Activated B cell treated with CpG ODN at 0.5 μM for 24 hours (primary cell): Measurements from ENCODE around the gene LNX2. TPM values are rescaled to one million over a fixed set of nuclear protein-coding genes. Genes with fewer than 3 reads are reported as not detected.

Experiments used
- ATAC-seq: fragments of 200-7000 bp; cut with Tn5 transposase; one replicate; pipeline ENCODE4 v1.10.0; 2021; ENCODE audit warnings: low read depth, mild to moderate bottlenecking, moderate library complexity
- CTCF ChIA-PET: fragments of 350-600 bp; sonication (Branson Sonifier 250); formaldehyde crosslinking; loops from one replicate; lab custom pipeline; 2021; ENCODE audit warnings: antibody characterized with exemption; lab: Charles Lee
- POLR2A ChIA-PET: fragments of 350-600 bp; sonication (Branson Sonifier 250); formaldehyde crosslinking; loops from one replicate; lab custom pipeline; 2021; ENCODE audit warnings: antibody characterized with exemption; lab: Charles Lee
- DNase-seq: peaks from one replicate; pipeline ENCODE4 v3.0.0; 2022
- H3K27ac Mint-ChIP-seq: one replicate; pipeline ENCODE4 v1.8.0; 2020; ENCODE audit warnings: mixed read lengths
- H3K27me3 Mint-ChIP-seq: one replicate; pipeline ENCODE4 v1.8.0; 2021; ENCODE audit warnings: mixed read lengths
- H3K36me3 Mint-ChIP-seq: one replicate; pipeline ENCODE4 v1.8.0; 2021; ENCODE audit warnings: low read depth, mixed read lengths
- H3K4me1 Mint-ChIP-seq: one replicate; pipeline ENCODE4 v1.8.0; 2021; ENCODE audit warnings: mixed read lengths
- H3K4me3 Mint-ChIP-seq: one replicate; pipeline ENCODE4 v1.8.0; 2020; ENCODE audit warnings: mild to moderate bottlenecking, mixed read lengths
- H3K9me3 Mint-ChIP-seq: one replicate; pipeline ENCODE4 v1.8.0; 2020; ENCODE audit warnings: mixed read lengths
- CTCF ChIP-seq: fragments of 200-600 bp; IDR thresholded peaks from one replicate; pipeline ENCODE4 v1.8.0; 2022; ENCODE audit warnings: antibody characterized with exemption, mild to moderate bottlenecking
- intact Hi-C: fragments of 100-400 bp; cut with micrococcal nuclease; formaldehyde crosslinking; loops from one replicate; pipeline ENCODE4 v1.15.1; 2024
- total RNA-seq: library from RNA; stranded (reverse); gene quantifications from 2 replicates; pipeline ENCODE4 v1.2.3, GENCODE V29; 2022

The LNX2 gene
- total RNA-seq, 1 donor from 2014 or later = 7.1 TPM

GRCh38 chr13:27592865-27593264 lies 27.5 kb downstream of the LNX2 start:
- POLR2A ChIA-PET = no interaction called here
- no peak for ATAC-seq

GRCh38 chr13:27588405-27588804 lies 31.9 kb downstream of the LNX2 start:
- TF ChIP-seq CTCF = no peak
- POLR2A ChIA-PET = no interaction called here
- peaks cover 5% of the 10 kb centered on the region for H3K9me3 Mint-ChIP-seq
- ATAC-seq (no peak), DNase-seq (no peak)
- no peak overlapping the region for H3K27ac Mint-ChIP-seq
- intact Hi-C loops = no loop called here
- H3K36me3 Mint-ChIP-seq = peaks cover 4% of the 10 kb centered on the region
- no peak overlapping the region for H3K4me3 Mint-ChIP-seq
- H3K4me1 Mint-ChIP-seq = peaks cover 17% of the 10 kb centered on the region
- CTCF ChIA-PET = interaction anchor here (1.5 kb wide), 1 partner anchor 238 kb away, joined by 3 read pairs; no protein-coding TSS in a partner anchor
- H3K27me3 Mint-ChIP-seq = no peaks in the 10 kb centered on the region

More at GRCh38 chr13:27592865-27593264, 27.5 kb downstream of the LNX2 start:
- Mint-ChIP-seq H3K4me3 (no peak overlapping the region), H3K27me3 (no peaks in the 10 kb centered on the region), H3K36me3 (peaks cover 4% of the 10 kb centered on the region), H3K9me3 (peaks cover 5% of the 10 kb centered on the region), H3K27ac (no peak overlapping the region), H3K4me1 (no peaks in the 10 kb centered on the region)
- DNase-seq = no peak
- CTCF ChIA-PET = no interaction called here
- intact Hi-C loops = no loop called here
- no peak for TF ChIP-seq CTCF

- ATAC-seq (no peak), DNase-seq (no peak)
- peaks cover 17% of the 10 kb centered on the region for H3K4me1 Mint-ChIP-seq
- TF ChIP-seq CTCF = no peak
- H3K36me3 Mint-ChIP-seq = peaks cover 4% of the 10 kb centered on the region
- H3K4me3 Mint-ChIP-seq = no peak overlapping the region
- intact Hi-C loops = loop anchor here (2.0 kb wide), 1 partner anchor 20 kb away; no protein-coding TSS in a partner anchor
- ChIA-PET CTCF (no interaction called here), POLR2A (no interaction called here)
- no peaks in the 10 kb centered on the region for H3K27me3 Mint-ChIP-seq
- H3K27ac Mint-ChIP-seq = no peak overlapping the region
- H3K9me3 Mint-ChIP-seq = peaks cover 5% of the 10 kb centered on the region
Measured at GRCh38 chr13:27587095-27587746, 33.1 kb downstream of the LNX2 start.

- no peaks in the 10 kb centered on the region for H3K27me3 Mint-ChIP-seq
Measured at GRCh38 chr13:27583645-27584044, 36.7 kb downstream of the LNX2 start.

More at GRCh38 chr13:27583645-27584044, 36.7 kb downstream of the LNX2 start:
- Mint-ChIP-seq H3K36me3 (peaks cover 17% of the 10 kb centered on the region), H3K9me3 (peaks cover 5% of the 10 kb centered on the region), H3K4me3 (no peak overlapping the region), H3K4me1 (peaks cover 20% of the 10 kb centered on the region), H3K27ac (no peak overlapping the region)
- ATAC-seq (no peak), DNase-seq (no peak)
- intact Hi-C loops = no loop called here
- TF ChIP-seq CTCF = no peak
- CTCF ChIA-PET = no interaction called here
- POLR2A ChIA-PET = no interaction called here
